Central memory CD8-positive, alpha-beta T cell (primary cell): ENCODE measurements around the gene KIF16B.
"Not testable (repeated sequence)": the region's sequence is repeated elsewhere in the genome, so short reads cannot be mapped to it uniquely, and the experiment has no call there.

ENCODE experiments used
- ATAC-seq: fragments of 150-1000 bp; cut with Tn5 transposase; replicated peaks from 2 replicates; pipeline ENCODE4 v1.10.0; 2022; ENCODE audit warnings: mild to moderate bottlenecking, moderate FRiP score, moderate number of reproducible peaks; ENCODE audit not compliant: poor library complexity, severe bottlenecking; ENCODE audit errors: extremely low read depth
- DNase-seq, 2 donors: peaks; one replicate each; pipeline ENCODE4 v3.0.0; 2021; ENCODE audit warnings: low spot score in 2 of 2
- H3K27ac Mint-ChIP-seq: one replicate; pipeline ENCODE4 v1.8.0; 2022; ENCODE audit warnings: low read depth, mild to moderate bottlenecking, moderate library complexity, mixed read lengths
- H3K27me3 Mint-ChIP-seq: one replicate; pipeline ENCODE4 v1.8.0; 2022; ENCODE audit warnings: mixed read lengths
- H3K36me3 Mint-ChIP-seq: one replicate; pipeline ENCODE4 v1.8.0; 2022; ENCODE audit warnings: mild to moderate bottlenecking, moderate library complexity, mixed read lengths; ENCODE audit not compliant: insufficient read depth
- H3K4me1 Mint-ChIP-seq: one replicate; pipeline ENCODE4 v1.8.0; 2022; ENCODE audit warnings: mixed read lengths
- H3K4me3 Mint-ChIP-seq: one replicate; pipeline ENCODE4 v1.8.0; 2022; ENCODE audit warnings: mild to moderate bottlenecking, moderate library complexity, mixed read lengths
- H3K9me3 Mint-ChIP-seq: one replicate; pipeline ENCODE4 v1.8.0; 2022; ENCODE audit warnings: mixed read lengths

KIF16B gene

GRCh38 chr20:16607364-16608276 is 34.4 kb upstream of the KIF16B start:
- no peak for ATAC-seq
- no peaks in the 10 kb centered on the region for H3K4me1 Mint-ChIP-seq
- DNase-seq = no peak
- no peaks in the 10 kb centered on the region for H3K9me3 Mint-ChIP-seq
- H3K4me3 Mint-ChIP-seq = no peak overlapping the region
- peaks cover 10% of the 10 kb centered on the region for H3K27me3 Mint-ChIP-seq
- no peak overlapping the region for H3K27ac Mint-ChIP-seq
- peaks cover 2% of the 10 kb centered on the region for H3K36me3 Mint-ChIP-seq

GRCh38 chr20:16606468-16607070 is 33.3 kb upstream of the KIF16B start:
- H3K4me1 Mint-ChIP-seq = no peaks in the 10 kb centered on the region
- no peak overlapping the region for H3K4me3 Mint-ChIP-seq
- H3K9me3 Mint-ChIP-seq = no peaks in the 10 kb centered on the region
- H3K27me3 Mint-ChIP-seq = peaks cover 10% of the 10 kb centered on the region
- ATAC-seq (no peak), DNase-seq (no peak)
- H3K36me3 Mint-ChIP-seq = peaks cover 2% of the 10 kb centered on the region
- H3K27ac Mint-ChIP-seq = no peak overlapping the region

- H3K4me1 Mint-ChIP-seq = no peaks in the 10 kb centered on the region
- no peaks in the 10 kb centered on the region for H3K9me3 Mint-ChIP-seq
- ATAC-seq (no peak), DNase-seq (no peak)
- H3K27me3 Mint-ChIP-seq = peaks cover 15% of the 10 kb centered on the region
- H3K36me3 Mint-ChIP-seq = no peaks in the 10 kb centered on the region
- H3K4me3 Mint-ChIP-seq = no peak overlapping the region
- H3K27ac Mint-ChIP-seq = no peak overlapping the region
These were observed 27.8 kb upstream of the KIF16B start for GRCh38 chr20:16601047-16601446.

- Mint-ChIP-seq H3K27me3 (peaks cover 25% of the 10 kb centered on the region), H3K9me3 (no peaks in the 10 kb centered on the region), H3K4me1 (no peaks in the 10 kb centered on the region), H3K36me3 (no peaks in the 10 kb centered on the region), H3K4me3 (no peak overlapping the region), H3K27ac (no peak overlapping the region)
- ATAC-seq (no peak), DNase-seq (no peak)
These were observed 26.0 kb upstream of the KIF16B start for GRCh38 chr20:16599257-16599656.

- Mint-ChIP-seq H3K27ac (no peak overlapping the region), H3K4me3 (no peak overlapping the region), H3K9me3 (no peaks in the 10 kb centered on the region), H3K4me1 (no peaks in the 10 kb centered on the region), H3K36me3 (no peaks in the 10 kb centered on the region), H3K27me3 (peaks cover 37% of the 10 kb centered on the region)
- ATAC-seq = no peak
- no peak for DNase-seq
These were observed 23.7 kb upstream of the KIF16B start for GRCh38 chr20:16596991-16597390.

GRCh38 chr20:16596404-16596803 is 23.2 kb upstream of the KIF16B start:
- not testable (repeated sequence) for ATAC-seq

GRCh38 chr20:16595376-16595775 is 22.1 kb upstream of the KIF16B start:
- Mint-ChIP-seq H3K27me3 (peaks cover 39% of the 10 kb centered on the region), H3K27ac (no peak overlapping the region), H3K36me3 (no peaks in the 10 kb centered on the region), H3K4me1 (no peaks in the 10 kb centered on the region), H3K9me3 (no peaks in the 10 kb centered on the region), H3K4me3 (no peak overlapping the region)
- no peak for DNase-seq
- ATAC-seq = no peak

More at GRCh38 chr20:16596404-16596803, 23.2 kb upstream of the KIF16B start:
- not testable (repeated sequence) for H3K27ac Mint-ChIP-seq, H3K9me3 Mint-ChIP-seq, H3K4me1 Mint-ChIP-seq, DNase-seq, H3K4me3 Mint-ChIP-seq, H3K36me3 Mint-ChIP-seq
- H3K27me3 Mint-ChIP-seq = peaks cover 38% of the 10 kb centered on the region

GRCh38 chr20:16590041-16590633 is 16.9 kb upstream of the KIF16B start:
- H3K4me1 Mint-ChIP-seq = no peaks in the 10 kb centered on the region
- DNase-seq (no peak), ATAC-seq (no peak)
- peaks cover 60% of the 10 kb centered on the region for H3K27me3 Mint-ChIP-seq
- no peaks in the 10 kb centered on the region for H3K9me3 Mint-ChIP-seq
- H3K36me3 Mint-ChIP-seq = no peaks in the 10 kb centered on the region
- H3K4me3 Mint-ChIP-seq = no peak overlapping the region
- H3K27ac Mint-ChIP-seq = no peak overlapping the region

GRCh38 chr20:16589623-16590022 is 16.4 kb upstream of the KIF16B start:
- ATAC-seq (no peak), DNase-seq (no peak)
- Mint-ChIP-seq H3K4me3 (no peak overlapping the region), H3K36me3 (no peaks in the 10 kb centered on the region), H3K27me3 (peaks cover 60% of the 10 kb centered on the region), H3K4me1 (no peaks in the 10 kb centered on the region), H3K27ac (no peak overlapping the region), H3K9me3 (no peaks in the 10 kb centered on the region)

GRCh38 chr20:16588241-16588640 is 15.0 kb upstream of the KIF16B start:
- Mint-ChIP-seq H3K27me3 (peaks cover 61% of the 10 kb centered on the region), H3K9me3 (no peaks in the 10 kb centered on the region), H3K4me3 (no peak overlapping the region), H3K36me3 (no peaks in the 10 kb centered on the region), H3K27ac (no peak overlapping the region), H3K4me1 (no peaks in the 10 kb centered on the region)
- no peak for ATAC-seq
- no peak for DNase-seq

GRCh38 chr20:16587066-16587465 is 13.8 kb upstream of the KIF16B start:
- no peaks in the 10 kb centered on the region for H3K9me3 Mint-ChIP-seq
- no peaks in the 10 kb centered on the region for H3K36me3 Mint-ChIP-seq
- peaks cover 65% of the 10 kb centered on the region for H3K27me3 Mint-ChIP-seq
- no peak overlapping the region for H3K4me3 Mint-ChIP-seq
- H3K27ac Mint-ChIP-seq = no peak overlapping the region
- H3K4me1 Mint-ChIP-seq = no peaks in the 10 kb centered on the region
- DNase-seq (no peak), ATAC-seq (no peak)

GRCh38 chr20:16583474-16583873 is 10.2 kb upstream of the KIF16B start:
- H3K4me3 Mint-ChIP-seq = no peak overlapping the region
- no peak overlapping the region for H3K27ac Mint-ChIP-seq
- DNase-seq (no peak), ATAC-seq (no peak)
- H3K4me1 Mint-ChIP-seq = no peaks in the 10 kb centered on the region
- H3K27me3 Mint-ChIP-seq = peaks cover 52% of the 10 kb centered on the region
- H3K36me3 Mint-ChIP-seq = no peaks in the 10 kb centered on the region
- no peaks in the 10 kb centered on the region for H3K9me3 Mint-ChIP-seq

GRCh38 chr20:16581241-16581640 is 8.0 kb upstream of the KIF16B start:
- DNase-seq = no peak
- no peak for ATAC-seq
- Mint-ChIP-seq H3K27ac (no peak overlapping the region), H3K36me3 (no peaks in the 10 kb centered on the region), H3K27me3 (peaks cover 30% of the 10 kb centered on the region), H3K9me3 (no peaks in the 10 kb centered on the region), H3K4me3 (no peak overlapping the region), H3K4me1 (no peaks in the 10 kb centered on the region)
